Right ventricle myocardium inferior (tissue), 1 donor: ENCODE measurements around the gene POLR2C. TPM values are rescaled to one million over a fixed set of nuclear protein-coding genes. Genes with fewer than 3 reads are reported as not detected.

Experiments
- ATAC-seq: fragments of 200-7000 bp; cut with Tn5 transposase; one replicate; pipeline ENCODE4 v1.9.1; 2020; ENCODE audit warnings: mild to moderate bottlenecking, moderate library complexity
- DNase-seq: peaks from one replicate; pipeline ENCODE4 v3.0.0; 2021; ENCODE audit errors: missing footprints
- intact Hi-C: fragments of 100-400 bp; cut with DNase I; formaldehyde crosslinking; loops from one replicate; pipeline ENCODE4 v1.11.0; 2022
- total RNA-seq: library from RNA; stranded (reverse); fragmentation: NEBNext Ultra II Directional; extraction: Animal tissue kit (Norgen Biotek cat#: 25700); gene quantifications from one replicate; pipeline ENCODE4 v1.2.1, GENCODE V29; 2021
- donor health status: DM: no; HTN: yes; CAD: no; lungs with severe emphysema.

The POLR2C gene
- total RNA-seq, 1 donor from 2014 or later = 37.1 TPM

- ATAC-seq (no peak), DNase-seq (no peak)
- intact Hi-C loops = loop anchor here (5.0 kb wide), 1 partner anchor 41 kb away; no protein-coding TSS in a partner anchor
Observed at GRCh38 chr16:57476546-57477410, 14.3 kb downstream of the POLR2C start.

DNA sequence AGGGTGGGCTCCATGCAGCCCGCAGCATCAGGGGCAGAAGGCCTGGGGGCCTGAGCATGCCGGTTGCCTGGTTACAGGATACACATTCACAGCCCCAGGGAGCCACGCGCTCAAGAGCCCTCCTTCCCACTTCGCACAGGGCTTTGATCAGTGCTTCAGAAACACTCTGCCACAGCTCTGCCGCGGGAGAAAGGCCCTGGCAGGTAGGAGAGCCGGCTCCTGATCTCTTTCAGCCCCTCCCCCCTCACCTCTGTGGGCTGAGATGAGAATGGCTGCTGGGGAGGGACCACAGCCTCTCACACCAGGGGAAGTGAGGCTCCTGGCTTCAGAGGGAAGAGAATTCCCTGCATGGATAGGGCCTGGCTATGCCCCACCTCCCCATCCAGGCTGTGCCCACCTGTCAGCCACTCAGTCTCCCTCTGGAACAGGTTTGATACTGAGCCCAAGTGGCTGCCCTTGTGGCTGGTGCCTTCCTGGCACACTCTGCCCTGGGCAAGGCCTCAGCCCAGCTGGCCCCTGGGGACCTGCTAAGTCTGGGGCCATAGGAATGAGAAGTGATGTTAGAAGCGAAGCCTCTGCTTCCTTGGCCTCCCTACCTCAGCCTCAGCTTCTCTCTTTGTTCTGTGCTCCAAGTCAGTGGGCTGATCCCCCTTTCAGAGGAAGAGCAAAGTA, 15.2 kb downstream of the POLR2C start:
- intact Hi-C loops = loop anchor here (5.0 kb wide), 1 partner anchor 40 kb away; no protein-coding TSS in a partner anchor
- DNase-seq = no peak
- no peak for ATAC-seq

GRCh38 chr16:57478396-57479204, 16.1 kb downstream of the POLR2C start:
- intact Hi-C loops = loop anchor here (5.0 kb wide), 1 partner anchor 39 kb away; no protein-coding TSS in a partner anchor
- DNase-seq (no peak), ATAC-seq (no peak)

DNA sequence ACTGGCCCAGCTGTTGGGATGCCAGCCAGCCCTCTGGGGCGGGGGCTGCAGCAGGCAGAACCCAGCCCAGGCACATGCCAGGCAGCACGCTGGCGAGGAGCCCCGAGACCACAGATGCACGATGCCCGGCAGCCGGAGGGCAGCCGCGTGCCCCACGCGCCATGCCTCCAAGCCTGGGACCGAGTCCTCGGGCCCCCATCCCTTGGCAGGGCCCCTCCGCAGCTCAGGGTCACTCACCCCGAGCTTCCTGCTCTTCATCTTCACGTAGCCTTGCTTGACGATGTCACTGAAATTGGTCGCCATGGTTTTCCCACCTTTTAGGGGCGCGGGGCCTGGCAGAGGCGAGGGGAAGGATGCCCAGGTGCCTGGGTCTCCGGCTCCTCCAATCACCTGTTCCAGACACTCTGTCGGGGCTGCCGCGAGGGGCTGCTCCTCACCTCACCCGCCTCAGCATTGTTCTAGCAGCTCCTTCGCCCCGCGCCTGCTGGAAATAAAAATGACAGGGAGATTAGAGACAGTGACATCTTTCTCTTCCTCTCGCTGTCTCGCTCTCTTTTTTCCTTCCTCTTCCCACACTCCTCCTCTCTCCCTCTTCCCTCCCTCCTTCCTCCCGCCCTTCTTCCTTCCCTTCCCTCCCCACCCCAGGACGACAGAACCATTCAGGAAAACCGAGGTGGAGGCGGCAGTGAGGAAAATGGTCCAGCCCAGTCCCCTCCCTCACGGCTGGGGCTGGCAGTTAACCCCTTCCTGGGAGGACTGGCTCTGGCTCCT, 16.9 kb downstream of the POLR2C start:
- intact Hi-C loops = loop anchor here (5.0 kb wide), 1 partner anchor 38 kb away; no protein-coding TSS in a partner anchor
- DNase-seq = no peak
- peak; percentile 74 for ATAC-seq

GRCh38 chr16:57479976-57480753, 17.7 kb downstream of the POLR2C start:
- intact Hi-C loops = loop anchor here (5.0 kb wide), 1 partner anchor 37 kb away; no protein-coding TSS in a partner anchor
- ATAC-seq (peak; percentile 80), DNase-seq (no peak)

DNA sequence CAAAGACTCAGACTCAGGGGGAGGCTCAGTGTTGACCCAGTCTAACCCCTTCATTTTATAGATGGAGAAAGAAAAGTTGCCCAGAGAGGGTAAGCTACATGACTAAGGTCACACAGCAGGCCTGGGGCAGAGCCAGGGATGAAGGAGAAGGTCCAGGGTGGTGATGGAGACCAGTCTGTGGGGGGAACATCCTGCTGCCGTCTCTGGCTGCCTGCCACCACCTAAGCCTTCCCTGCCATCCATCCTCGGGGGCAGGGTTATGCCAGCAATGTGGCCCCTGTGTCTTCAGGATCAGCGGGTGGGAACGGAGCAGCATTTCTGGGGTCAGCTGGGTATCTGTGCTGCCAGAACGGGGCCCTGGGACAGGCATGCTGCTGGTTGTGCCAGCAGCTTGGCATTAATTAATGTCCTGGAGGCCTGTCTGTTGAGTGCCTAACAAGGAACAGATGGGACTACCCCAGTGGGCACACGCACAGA, 18.3 kb downstream of the POLR2C start:
- intact Hi-C loops = no loop called here
- ATAC-seq = no peak

GRCh38 chr16:57481421-57481820, 18.9 kb downstream of the POLR2C start:
- intact Hi-C loops = no loop called here
- DNase-seq (no peak), ATAC-seq (no peak)

More for the DNA sequence above, 18.3 kb downstream of the POLR2C start:
- no peak for DNase-seq

DNA sequence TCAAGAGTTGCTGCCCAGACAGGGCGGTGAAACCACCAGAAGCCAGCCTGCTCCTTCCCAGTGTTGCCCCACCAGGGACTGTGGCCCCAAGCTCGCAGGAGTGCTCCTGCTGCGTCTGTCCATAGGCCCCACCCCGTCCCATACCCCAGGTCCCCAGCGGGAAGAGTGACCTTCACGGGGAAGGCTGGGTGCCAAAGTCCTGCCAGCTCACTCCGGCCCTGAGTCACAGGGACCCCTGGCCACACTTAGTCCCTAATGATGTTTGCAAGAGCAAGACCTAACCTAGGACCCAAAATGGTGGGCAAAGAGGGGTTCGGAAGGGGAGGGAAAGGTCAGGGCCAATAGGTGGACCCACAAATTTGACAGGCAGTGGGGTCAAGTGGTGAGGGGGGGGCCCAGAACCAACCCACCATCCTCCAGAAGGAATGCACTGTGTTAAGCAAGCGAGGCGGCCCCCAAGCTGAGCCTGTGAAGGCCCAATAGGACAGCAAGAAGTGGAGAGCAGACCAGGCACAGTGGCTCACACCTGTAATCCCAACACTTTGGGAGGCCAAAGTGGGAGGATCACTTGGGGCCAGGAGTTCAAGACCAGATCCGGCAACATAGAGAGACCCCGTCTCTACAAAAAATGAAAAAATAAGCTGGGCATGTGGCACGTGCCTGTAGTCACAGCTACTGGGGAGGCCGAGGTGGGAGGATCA, 20.5 kb downstream of the POLR2C start:
- ATAC-seq = no peak
- DNase-seq = no peak
- intact Hi-C loops = no loop called here

- intact Hi-C loops = no loop called here
- ATAC-seq (no peak), DNase-seq (no peak)
Observed at GRCh38 chr16:57483725-57484514, 21.4 kb downstream of the POLR2C start.

- intact Hi-C loops = no loop called here
- no peak for DNase-seq
- ATAC-seq = no peak
Observed at GRCh38 chr16:57484515-57485005, 22.1 kb downstream of the POLR2C start.

DNA sequence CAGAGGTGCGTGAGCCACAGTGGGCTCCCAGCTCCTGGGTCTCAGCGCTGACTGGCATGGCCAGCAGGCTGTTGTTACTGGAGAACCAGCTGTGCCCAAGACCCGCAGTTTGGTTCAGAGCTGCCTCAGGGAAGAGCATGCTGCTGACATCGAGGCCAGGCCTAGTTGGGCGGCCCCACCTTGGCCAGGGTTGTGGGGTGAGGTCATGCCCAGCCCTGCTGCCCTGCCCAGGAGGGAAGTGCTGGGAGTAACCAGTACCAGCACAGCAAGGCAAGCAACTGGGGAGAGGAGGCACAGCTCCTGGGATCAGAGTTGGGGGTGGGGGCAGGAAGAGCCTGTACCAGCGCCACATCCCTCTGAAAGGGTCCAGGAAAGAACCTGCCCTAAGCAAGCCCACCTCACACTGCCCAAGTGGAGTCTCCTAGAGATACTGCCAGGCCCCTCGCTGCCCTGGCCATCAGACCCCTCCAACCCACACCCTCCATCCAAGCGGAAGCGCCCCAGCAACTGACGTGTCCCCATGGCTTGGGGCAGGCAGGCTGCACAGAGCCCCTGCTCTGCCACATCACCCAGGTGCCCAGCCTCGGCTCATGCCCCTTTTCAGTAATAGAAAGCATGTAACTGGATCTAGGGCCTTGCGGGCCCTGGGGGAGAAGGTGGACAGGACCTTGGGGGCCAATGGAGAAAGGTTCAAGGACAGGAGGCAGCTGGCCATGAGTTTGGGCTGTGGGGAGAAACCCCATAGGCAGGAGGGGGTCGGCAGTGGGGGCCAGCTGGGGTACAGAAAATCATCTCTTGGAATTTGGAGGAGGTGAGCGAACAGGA, 22.8 kb downstream of the POLR2C start:
- ATAC-seq = peak; percentile 4
- intact Hi-C loops = no loop called here

DNA sequence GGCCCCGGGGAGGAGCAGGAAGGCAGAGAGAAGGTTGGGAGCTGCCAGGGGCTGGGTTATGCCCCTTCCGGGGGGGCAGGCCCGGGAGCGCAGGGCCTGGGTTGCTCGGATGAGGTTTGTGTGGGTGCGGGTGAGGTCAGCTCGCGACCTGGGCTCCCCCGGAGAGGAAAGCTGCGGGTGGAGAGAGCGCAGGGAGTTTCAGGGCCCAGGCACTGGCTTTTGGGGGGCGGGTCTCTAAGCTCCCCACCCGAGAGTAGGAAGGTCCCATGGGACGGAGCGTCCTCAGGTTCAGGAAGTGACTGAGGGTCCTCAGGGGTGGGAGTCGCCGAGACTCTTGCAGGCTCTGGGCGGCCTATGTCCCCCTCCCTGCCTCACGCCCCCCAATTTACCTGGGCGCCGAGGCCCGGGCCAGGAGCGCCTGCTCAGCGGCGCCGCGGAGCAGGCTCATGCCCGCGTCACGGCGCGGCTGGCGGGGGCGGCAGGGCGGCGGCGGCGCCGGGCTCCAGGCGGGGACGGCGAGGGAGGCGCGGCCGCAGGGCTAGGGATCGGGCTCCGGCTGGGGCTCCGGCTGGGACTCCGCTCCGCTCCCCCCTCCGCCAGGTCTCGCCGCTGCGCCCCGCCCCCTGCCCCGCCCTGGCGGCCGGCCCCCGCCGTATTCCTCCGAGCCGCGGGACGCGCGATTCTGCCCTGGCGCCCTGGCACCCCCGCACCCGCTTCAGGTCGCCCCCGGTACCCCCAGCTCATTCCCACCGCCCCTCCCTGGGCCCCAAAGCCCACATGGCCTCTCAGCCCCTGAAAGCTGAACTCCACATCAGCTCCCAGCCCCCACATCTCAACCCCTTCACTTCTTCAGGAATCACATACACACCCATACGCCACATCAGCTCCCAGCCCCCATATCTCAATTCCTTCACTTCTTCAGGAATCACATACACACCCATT, 23.7 kb downstream of the POLR2C start, which contains the start of gene DOK4:
Gene DOK4 (minus strand): TSS at position 578 of the 942 bp plus-strand sequence. CDS start 6,986 bp downstream, outside the sequence.
- ATAC-seq (peak; percentile 97), DNase-seq (peak; percentile 92)
- intact Hi-C loops = no loop called here

More for the DNA sequence above, 22.8 kb downstream of the POLR2C start:
- no peak for DNase-seq

DNA sequence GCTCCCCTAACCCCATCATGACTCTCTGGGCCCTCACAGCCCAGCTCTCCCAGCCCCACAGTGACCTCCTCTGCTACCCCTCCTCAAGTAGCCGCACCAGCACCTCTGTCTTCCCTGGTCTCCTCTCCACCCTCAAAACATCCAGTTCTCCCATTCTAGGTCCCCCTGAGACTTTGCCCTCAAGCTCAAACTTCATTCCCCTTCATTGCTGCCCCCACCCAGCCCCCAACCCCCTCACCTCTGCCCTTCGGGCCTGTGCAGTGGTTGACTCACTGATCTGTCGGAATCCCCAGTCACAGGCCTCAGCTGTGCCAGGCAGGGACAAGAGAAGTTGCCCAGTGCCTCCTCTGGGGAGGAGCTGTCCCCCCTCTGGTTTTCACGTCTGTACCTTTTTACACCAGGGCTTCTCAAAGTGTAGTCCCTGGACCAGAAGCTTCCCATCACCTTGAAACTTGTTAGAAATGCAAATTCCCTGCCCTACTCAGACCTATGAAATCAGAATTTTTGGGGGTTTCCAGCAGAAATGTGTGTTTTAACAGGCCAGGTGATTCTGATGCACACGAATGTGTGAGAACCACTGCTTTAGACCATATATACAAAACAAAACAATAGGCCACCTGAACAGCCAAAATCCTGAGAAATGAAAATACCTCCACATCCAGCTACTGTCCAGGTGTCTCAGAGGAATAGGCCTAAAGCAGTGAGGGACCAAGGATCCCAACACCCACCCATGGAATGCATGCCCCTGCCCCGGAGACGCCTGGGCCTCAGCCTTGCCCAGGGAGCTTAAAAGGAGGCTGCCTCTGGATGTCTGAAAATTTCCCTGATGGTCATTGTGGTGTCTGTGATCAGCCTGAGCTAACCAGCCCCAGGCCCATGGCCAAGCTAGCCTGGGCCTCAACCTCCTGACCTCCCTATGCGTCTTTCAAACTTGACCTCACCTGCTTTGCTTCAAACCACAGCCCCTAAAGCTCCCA, 24.7 kb downstream of the POLR2C start:
- DNase-seq (no peak), ATAC-seq (no peak)
- intact Hi-C loops = no loop called here
